NCI-H2196 treated with DMSO at 0.1 percent for 48 hours (cell line): ENCODE data around the gene MZF1.

Source experiments
- DNase-seq: peaks from one replicate; lab custom pipeline; 2025; ENCODE audit not compliant: unreplicated experiment; lab: John Stamatoyannopoulos, UW

The MZF1 gene

GRCh38 chr19:58570770-58571574 is 2.2 kb downstream of the MZF1 start:
- DNase-seq: no peak

GRCh38 chr19:58569943-58570670 is 3.0 kb downstream of the MZF1 start:
- DNase-seq: no peak

- no peak for DNase-seq
Observed at GRCh38 chr19:58569191-58569942, 3.8 kb downstream of the MZF1 start.

GRCh38 chr19:58568453-58569130 is 4.5 kb downstream of the MZF1 start:
- DNase-seq: no peak

GRCh38 chr19:58566989-58567388 is 6.1 kb downstream of the MZF1 start:
- DNase-seq: no peak

- DNase-seq: no peak
Observed at GRCh38 chr19:58563823-58564222, 9.3 kb downstream of the MZF1 start.

GRCh38 chr19:58563034-58563573 is 10.0 kb downstream of the MZF1 start:
- DNase-seq: no peak

GRCh38 chr19:58562122-58563033 is 10.8 kb downstream of the MZF1 start:
- no peak for DNase-seq

- no peak for DNase-seq
Observed at GRCh38 chr19:58561373-58562121, 11.6 kb downstream of the MZF1 start.

GRCh38 chr19:58560921-58561320 is 12.2 kb downstream of the MZF1 start:
- no peak for DNase-seq

- no peak for DNase-seq
Observed at GRCh38 chr19:58560007-58560887, 12.9 kb downstream of the MZF1 start.

- no peak for DNase-seq
Observed at GRCh38 chr19:58559275-58560006, 13.7 kb downstream of the MZF1 start.

- no peak for DNase-seq
Observed at GRCh38 chr19:58558623-58559274, 14.4 kb downstream of the MZF1 start.

- DNase-seq: no peak
Observed at GRCh38 chr19:58558066-58558622, 15.0 kb downstream of the MZF1 start, which contains the start of gene UBE2M. TSS of gene UBE2M (minus strand) at chr19:58558611. CDS start at chr19:58558381, 230 bp downstream.

GRCh38 chr19:58557221-58558065 is 15.7 kb downstream of the MZF1 start:
- DNase-seq: no peak
